22Rv1 (cell line): ENCODE results near the gene ITGAE.

Source experiments
- H3K27ac ChIP-seq: fragments of 450-650 bp; 2 replicates; pipeline ENCODE4 v1.5.1; 2017
- CTCF ChIP-seq: fragments of 450-650 bp; IDR thresholded peaks from 2 replicates; pipeline ENCODE4 v1.5.1; 2017; ENCODE audit warnings: mild to moderate bottlenecking
- ZFX ChIP-seq: fragments of 450-650 bp; IDR thresholded peaks from 2 replicates; pipeline ENCODE4 v1.6.1; 2017; ENCODE audit warnings: antibody characterized with exemption, borderline replicate concordance

Gene ITGAE

GRCh38 chr17:3754458-3755334 lies 46.3 kb downstream of the ITGAE start:
- H3K27ac ChIP-seq: peak overlapping the region; percentile 72
- TF ChIP-seq ZFX (no peak), CTCF (no peak)

- TF ChIP-seq ZFX (no peak), CTCF (no peak)
- peak overlapping the region; percentile 50; the same call in 1 of the 2 replicates for H3K27ac ChIP-seq
These were observed 46.9 kb downstream of the ITGAE start for GRCh38 chr17:3754066-3754457.

GRCh38 chr17:3753624-3754023 lies 47.4 kb downstream of the ITGAE start:
- no peak for TF ChIP-seq ZFX
- no peak for TF ChIP-seq CTCF
- H3K27ac ChIP-seq: 0 out of 2 replicates have a peak overlapping the region, but pooled peaks have one; percentile 50

GRCh38 chr17:3751836-3752235 lies 49.2 kb downstream of the ITGAE start:
- no peak for TF ChIP-seq ZFX
- TF ChIP-seq CTCF: no peak
- no peak overlapping the region for H3K27ac ChIP-seq

- no peak for TF ChIP-seq ZFX
- no peak for TF ChIP-seq CTCF
- no peak overlapping the region for H3K27ac ChIP-seq
These were observed 50.1 kb downstream of the ITGAE start for GRCh38 chr17:3750926-3751325.

GRCh38 chr17:3750296-3750695 lies 50.7 kb downstream of the ITGAE start:
- TF ChIP-seq CTCF (no peak), ZFX (no peak)
- no peak overlapping the region for H3K27ac ChIP-seq

GRCh38 chr17:3748576-3748975 lies 52.4 kb downstream of the ITGAE start:
- TF ChIP-seq CTCF (no peak), ZFX (no peak)

More at GRCh38 chr17:3748576-3748975, 52.4 kb downstream of the ITGAE start:
- no peak overlapping the region for H3K27ac ChIP-seq
